ENCODE data around the gene ZNF649. TPM values are rescaled to one million over a fixed set of nuclear protein-coding genes. Genes with fewer than 3 reads are reported as not detected.

The ZNF649 gene
- total RNA-seq, 1 experiment from 2014 or later = 148 TPM

GRCh38 chr19:51944798-51945552 lies 40.2 kb upstream of the ZNF649 start:
- Histone ChIP-seq H2AK5ac (ENCODE audit: insufficient read length, low read length) (no peak overlapping the region), H3K79me1 (ENCODE audit: insufficient read depth, low read depth, low read length, poor library complexity, severe bottlenecking) (no peaks in the 10 kb centered on the region), H3K27me3 (ENCODE audit: insufficient read depth, low read length) (no peaks in the 10 kb centered on the region), H3K23me2 (ENCODE audit: insufficient read length, low read depth, low read length, poor library complexity, severe bottlenecking) (no peaks in the 10 kb centered on the region), H4K91ac (ENCODE audit: insufficient read length, low read depth, low read length) (no peak overlapping the region), H3K4me1 (ENCODE audit: insufficient read depth, low read length) (no peaks in the 10 kb centered on the region), H3K79me2 (ENCODE audit: insufficient read depth, low read length) (no peaks in the 10 kb centered on the region), H4K8ac (replicated peaks; ENCODE audit: insufficient read length, low read depth, low read length) (no peak overlapping the region), H3K14ac (ENCODE audit: insufficient read depth, low read length) (no peak overlapping the region), H2BK20ac (ENCODE audit: low read depth, low read length, poor library complexity, severe bottlenecking) (no peak overlapping the region), H3K4ac (ENCODE audit: low read depth, low read length) (no peak overlapping the region), H3K9ac (ENCODE audit: extremely low read depth, insufficient read length, low read length) (no peak overlapping the region), H3K4me2 (ENCODE audit: insufficient read depth, insufficient read length, low read length) (no peak overlapping the region), H3T11ph (ENCODE audit: low read length) (no peak overlapping the region), H2BK12ac (ENCODE audit: insufficient read length, low read depth, low read length) (no peak overlapping the region), H2BK5ac (ENCODE audit: insufficient read length, low read length) (no peak overlapping the region), H3K23ac (ENCODE audit: insufficient read length, low read depth, low read length) (no peak overlapping the region), H2BK120ac (ENCODE audit: low read depth, low read length, poor library complexity, severe bottlenecking) (no peak overlapping the region), H3K18ac (ENCODE audit: insufficient read length, low read depth, low read length) (no peak overlapping the region), H4K5ac (ENCODE audit: insufficient read length, low read depth, low read length) (no peak overlapping the region), H3K27ac (ENCODE audit: insufficient read length, low read depth, low read length) (no peak overlapping the region), H4K20me1 (ENCODE audit: control insufficient read depth, insufficient read depth, insufficient read length) (no peaks in the 10 kb centered on the region), H2AFZ (ENCODE audit: low read length) (no peak overlapping the region), H3K56ac (ENCODE audit: insufficient read length, low read depth, low read length) (no peak overlapping the region), H2BK15ac (ENCODE audit: low read depth, low read length) (no peak overlapping the region), H3K9me3 (ENCODE audit: control insufficient read depth, low read depth, low read length) (peaks cover 75% of the 10 kb centered on the region)
- Mint-ChIP-seq H3K4me1 (no peaks in the 10 kb centered on the region), H3K27me3 (ENCODE audit: low read depth) (peaks cover 5% of the 10 kb centered on the region), H3K27ac (no peak overlapping the region), H3K4me3 (no peak overlapping the region), H3K9me3 (peaks cover 96 to 98% of the 10 kb centered on the region in 2 experiments), H3K36me3 (ENCODE audit: insufficient read depth in 1 of 3, low read depth in 3 of 3) (peaks cover 74 to 97% (median 86%) of the 10 kb centered on the region in 3 experiments)
- TF ChIP-seq CTCF (conservative IDR thresholded peaks at IDR 0.05) = no peak
- no peak for DNase-seq
- WGBS (ENCODE audit: extremely low coverage, insufficient read length, low lambda C conversion rate) = no CpG with 5 or more reads among the region's 7 CpGs

All from H9 (cell line).